HG03354 (cell line): ENCODE results near the gene LRRC37A.
A peak's percentile ranks its signal among the peaks of the same experiment; 100 is the strongest.
"Not testable (repeated sequence)": the region's sequence is repeated elsewhere in the genome, so short reads cannot be mapped to it uniquely, and the experiment has no call there.

Experiments used
- ATAC-seq: cut with Tn5 transposase; IDR thresholded peaks from one replicate; pipeline ENCODE4 v1.9.1; 2021; ENCODE audit warnings: mild to moderate bottlenecking; ENCODE audit not compliant: unreplicated experiment, poor library complexity, severe bottlenecking

The LRRC37A gene

DNA sequence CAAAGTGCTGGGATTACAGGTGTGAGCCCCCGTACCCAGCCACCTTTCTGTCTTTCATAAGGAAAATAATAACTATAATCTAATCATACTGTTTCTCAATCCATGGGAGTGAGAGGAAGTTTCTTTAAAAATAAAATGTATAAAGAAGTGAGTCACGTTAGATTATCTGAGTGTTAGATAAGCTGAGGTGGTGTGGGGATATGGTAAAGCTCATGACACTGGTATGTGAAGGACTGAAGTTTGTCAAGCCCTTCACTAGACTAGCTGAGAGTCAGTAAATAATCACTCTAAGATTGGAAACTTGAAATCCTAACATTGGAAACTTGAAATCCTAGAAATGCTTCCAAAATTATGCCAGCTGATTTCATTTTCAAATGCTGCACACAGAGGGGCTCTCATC, 9.4 kb upstream of the LRRC37A start:
- not testable (repeated sequence) for ATAC-seq

GRCh38 chr17:46286764-46287221, 8.1 kb upstream of the LRRC37A start:
- peak; percentile 47 for ATAC-seq

DNA sequence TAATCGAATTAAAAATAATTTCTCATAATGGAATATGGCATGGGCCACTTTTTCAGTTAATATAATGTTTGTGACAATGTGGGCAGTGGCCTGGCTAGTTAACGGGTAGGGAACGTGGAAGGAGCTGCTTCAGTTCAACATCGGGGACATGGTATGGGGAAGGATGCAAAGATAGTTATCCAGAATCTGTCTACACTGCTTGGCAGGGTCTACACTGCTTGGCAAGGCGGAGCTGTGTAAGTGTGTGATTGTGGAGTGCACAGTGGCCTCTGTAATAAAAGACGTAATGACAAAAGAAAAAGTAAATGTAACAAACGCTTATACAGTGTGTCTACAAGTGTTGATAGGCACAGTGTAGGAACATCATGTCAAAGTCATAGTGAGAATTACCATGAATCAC, 7.3 kb upstream of the LRRC37A start:
- not testable (repeated sequence) for ATAC-seq

DNA sequence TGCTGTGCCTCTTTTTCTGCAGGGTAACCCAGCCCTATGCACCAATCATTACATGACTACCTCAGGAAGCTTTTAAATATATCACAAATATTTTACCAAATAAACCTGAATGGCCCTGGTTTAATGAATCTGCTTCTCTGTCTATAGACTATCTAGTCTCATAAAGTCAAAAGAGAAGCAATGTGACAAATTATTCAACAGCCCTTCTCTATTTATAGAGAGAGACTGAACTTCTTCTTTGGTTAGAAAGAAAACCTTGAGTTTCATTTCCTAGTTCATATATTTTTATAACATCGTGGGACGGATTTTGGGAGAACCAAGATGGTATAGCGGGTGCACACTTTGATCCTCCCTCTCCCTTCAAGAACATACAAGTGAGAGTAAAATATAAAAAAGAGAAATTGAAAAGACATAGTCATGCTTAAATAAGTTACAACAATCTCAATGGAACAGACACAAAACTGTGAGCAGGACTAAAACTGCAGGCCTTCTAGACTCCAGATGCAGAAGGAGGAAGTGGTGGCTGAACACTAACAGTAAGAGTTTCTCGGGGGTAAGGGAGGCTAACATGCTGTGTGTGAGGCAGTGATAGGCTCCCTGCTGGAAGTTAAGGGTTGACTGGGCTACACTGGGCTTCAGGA, 3.9 kb upstream of the LRRC37A start:
- ATAC-seq, result peak; percentile 98

DNA sequence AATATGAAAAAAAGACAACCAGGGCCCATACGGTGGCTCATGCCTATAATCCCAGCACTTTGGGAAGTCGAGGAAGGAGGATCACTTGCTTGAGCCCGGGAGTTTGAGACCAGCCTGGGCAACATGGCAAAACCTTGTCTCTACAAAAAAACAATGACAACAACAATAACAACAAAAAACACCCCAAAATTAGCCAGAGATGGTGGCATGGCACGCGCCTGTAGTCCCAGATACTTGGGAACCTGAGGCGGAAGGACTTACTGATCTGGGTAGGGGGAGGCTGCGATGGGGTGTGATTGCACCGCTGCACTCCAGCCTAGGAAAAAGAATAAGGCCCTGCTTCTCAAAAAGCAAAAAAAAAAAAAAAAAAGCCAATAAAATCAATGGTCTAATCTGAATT, 3.3 kb upstream of the LRRC37A start:
- ATAC-seq, result peak; percentile 6

- ATAC-seq, result not testable (repeated sequence)
These were observed 46.3 kb downstream of the LRRC37A start for GRCh38 chr17:46341220-46341619.

GRCh38 chr17:46342131-46342530, 47.2 kb downstream of the LRRC37A start:
- not testable (repeated sequence) for ATAC-seq

GRCh38 chr17:46348345-46348744, 53.4 kb downstream of the LRRC37A start:
- not testable (repeated sequence) for ATAC-seq

GRCh38 chr17:46349060-46349459, 54.1 kb downstream of the LRRC37A start:
- ATAC-seq, result not testable (repeated sequence)

DNA sequence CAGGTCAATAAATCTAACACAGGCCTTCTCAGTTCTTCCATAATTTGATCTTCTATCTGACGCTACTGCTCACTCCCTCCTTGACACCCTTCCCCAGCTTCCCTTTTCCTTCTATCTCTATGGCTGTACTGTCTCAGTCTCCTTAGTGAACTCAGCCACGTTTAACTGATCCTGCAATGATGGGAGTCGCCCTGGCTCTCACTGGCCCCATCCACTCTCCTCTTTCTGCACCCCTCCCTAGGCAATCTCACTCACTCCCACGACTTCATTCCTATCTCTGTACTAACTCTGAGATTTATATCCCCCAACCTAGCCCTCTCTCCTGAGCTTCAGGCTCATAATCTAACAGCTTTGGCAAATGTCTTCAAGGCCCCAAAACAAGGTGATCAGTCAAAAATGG, 58.9 kb downstream of the LRRC37A start:
- not testable (repeated sequence) for ATAC-seq

- ATAC-seq, result peak; percentile 59
These were observed 66.3 kb downstream of the LRRC37A start for GRCh38 chr17:46361145-46361735.

GRCh38 chr17:46361755-46362154, 66.8 kb downstream of the LRRC37A start, which contains the start of gene ARL17B:
Gene ARL17B (minus strand): TSS chr17:46361766. CDS start chr17:46358397, 3,369 bp downstream.
- ATAC-seq, result peak; percentile 89

GRCh38 chr17:46367520-46367919, 72.6 kb downstream of the LRRC37A start:
- ATAC-seq, result not testable (repeated sequence)

GRCh38 chr17:46372236-46373229, 77.6 kb downstream of the LRRC37A start:
- ATAC-seq, result peak; percentile 75

DNA sequence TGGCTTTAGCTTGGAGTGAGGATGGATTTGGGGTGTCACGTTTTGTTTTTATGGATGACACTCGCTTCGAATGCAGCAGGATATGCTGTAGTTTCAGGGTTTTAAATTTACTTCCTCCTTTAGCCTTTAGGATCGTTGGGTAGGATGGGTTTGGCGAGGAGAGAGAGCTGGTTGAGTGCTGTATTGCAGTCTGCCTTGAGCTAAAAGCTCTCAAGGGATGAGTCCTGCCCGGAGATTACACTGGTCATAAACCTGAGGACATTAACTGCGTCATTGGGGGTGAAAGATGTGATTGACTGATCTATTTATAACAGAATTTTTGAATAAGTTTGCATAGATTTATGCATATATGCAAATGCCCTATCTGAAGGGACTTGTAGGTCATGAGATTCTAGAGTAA, 78.5 kb downstream of the LRRC37A start:
- ATAC-seq, result peak; percentile 58

DNA sequence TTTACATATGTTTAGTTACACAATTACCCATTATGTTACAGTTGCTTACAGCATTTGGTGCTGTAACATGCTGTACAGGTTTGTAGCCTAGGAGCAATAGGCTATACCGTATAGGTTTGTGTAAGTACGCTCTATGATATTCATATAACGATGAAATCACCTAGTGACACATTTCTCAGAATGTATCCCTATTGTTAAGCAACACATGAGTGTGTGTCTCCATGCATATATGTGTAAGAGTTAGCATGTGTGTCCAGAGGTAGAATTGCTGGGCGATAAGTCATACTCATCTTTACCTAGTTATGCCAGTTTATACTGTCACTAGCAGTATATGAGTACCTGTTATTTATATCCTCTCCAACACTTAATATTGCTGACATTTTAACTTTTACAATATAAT, 88.2 kb downstream of the LRRC37A start:
- ATAC-seq, result not testable (repeated sequence)

DNA sequence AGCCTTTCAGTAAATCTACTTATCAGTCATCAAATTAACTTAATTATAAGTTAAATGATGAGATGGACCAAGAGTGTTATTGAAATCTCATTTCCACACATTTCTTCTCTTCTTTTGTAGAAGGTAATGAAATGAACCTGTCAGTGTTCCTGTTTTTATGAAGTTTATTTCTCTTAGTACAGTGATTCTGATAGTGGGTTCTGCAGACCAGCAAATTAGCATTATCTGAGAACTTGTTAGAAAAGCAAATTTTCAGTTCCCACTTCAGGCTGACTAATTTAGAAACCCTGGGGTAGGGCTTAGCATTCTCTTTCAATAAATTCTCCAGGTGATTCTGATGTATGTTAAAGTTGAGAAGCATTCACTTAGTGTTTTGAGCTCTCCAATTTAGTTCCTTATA, 90.6 kb downstream of the LRRC37A start:
- peak; percentile 45 for ATAC-seq
